ENCODE results near the gene CLUH. TPM values are rescaled to one million over a fixed set of nuclear protein-coding genes. Genes with fewer than 3 reads are reported as not detected.

CLUH gene
- total RNA-seq, 1 experiment from 2014 or later = 175 TPM

DNA sequence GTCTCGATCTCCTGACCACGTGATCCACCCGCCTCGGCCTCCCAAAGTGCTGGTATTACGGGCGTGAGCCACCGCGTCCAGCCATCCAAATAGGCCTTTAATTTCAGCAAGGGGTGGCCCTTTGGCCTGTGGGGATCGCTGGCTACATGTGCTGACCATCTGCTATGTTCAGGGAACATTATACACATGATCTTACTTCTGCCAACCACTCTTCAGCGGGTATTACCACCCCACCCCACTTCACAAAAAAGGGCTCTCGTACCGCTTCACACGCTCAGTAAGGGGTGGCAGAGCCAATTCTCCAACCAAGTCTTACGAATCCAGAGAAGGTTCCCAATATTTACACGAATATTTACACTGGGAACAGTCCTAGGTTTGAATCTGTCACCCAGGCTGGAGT lies 26.1 kb upstream of the CLUH start:
- H4K20me1 ChIP-seq (ENCODE audit: insufficient read depth) = no peaks in the 10 kb centered on the region
- POLR2A ChIA-PET = no interaction called here
- H3K4me3 ChIP-seq (replicated peaks in 1 of 2; ENCODE audit: low read depth in 1 of 2, low read length in 2 of 2) = no peak overlapping the region
- H3K4me1 ChIP-seq (ENCODE audit: control insufficient read depth in 1 of 2, insufficient read depth in 2 of 2, low read length in 2 of 2) = no peaks in the 10 kb centered on the region
- DNase-seq (ENCODE audit: low read depth, low spot score) = no peak
- H3K79me2 ChIP-seq (ENCODE audit: insufficient read depth, low read length) = no peaks in the 10 kb centered on the region
- no peak overlapping the region for H3K4me2 ChIP-seq (ENCODE audit: low read length)
- no peaks in the 10 kb centered on the region for H3K9me3 ChIP-seq (ENCODE audit: control insufficient read depth in 1 of 2, insufficient read depth in 1 of 2, low read depth in 1 of 2, low read length in 2 of 2)
- no peak for ATAC-seq
- no peak overlapping the region for H2AFZ ChIP-seq (ENCODE audit: low read depth, low read length, poor library complexity, severe bottlenecking)
- BruUV-seq (replicated peaks) = no TSS peak
- no peaks in the 10 kb centered on the region for H3K9me2 ChIP-seq (ENCODE audit: insufficient read depth)
- H3K9ac ChIP-seq (ENCODE audit: low read length) = no peak overlapping the region
- intact Hi-C loops (cut with micrococcal nuclease) = no loop called here
- H3K27me3 ChIP-seq (ENCODE audit: insufficient read depth, low read length) = 0 out of 2 replicates have a peak, but pooled peaks cover 4% of the 10 kb centered on the region
- TF ChIP-seq YY1 (IDR thresholded peaks at IDR 0.05; ENCODE audit: extremely low read depth, insufficient replicate concordance, low read depth, low read length) (no peak), FOSL1 (IDR thresholded peaks at IDR 0.05; ENCODE audit: low read depth) (no peak), ELF1 (IDR thresholded peaks at IDR 0.05; ENCODE audit: borderline replicate concordance, low read depth) (no peak), JUND (IDR thresholded peaks at IDR 0.05) (no peak), ZNF274 (IDR thresholded peaks at IDR 0.05; ENCODE audit: low read depth, low read length) (no peak), EGR1 (IDR thresholded peaks at IDR 0.05; ENCODE audit: low read depth) (no peak), POLR2A (IDR thresholded peaks at IDR 0.05; ENCODE audit: borderline replicate concordance, extremely low read depth, insufficient read depth, insufficient read length) (no peak), TCF7L2 (IDR thresholded peaks at IDR 0.05; ENCODE audit: borderline replicate concordance, extremely low read depth, insufficient read depth, insufficient read length) (no peak), SIN3A (IDR thresholded peaks at IDR 0.05; ENCODE audit: low read depth) (no peak), EZH2 (IDR thresholded peaks at IDR 0.05) (no peak), SP1 (IDR thresholded peaks at IDR 0.05; ENCODE audit: low read depth) (no peak), SRF (IDR thresholded peaks at IDR 0.05; ENCODE audit: low read depth) (no peak), ZFX (IDR thresholded peaks at IDR 0.05) (no peak), CEBPB (IDR thresholded peaks at IDR 0.05; ENCODE audit: low read depth) (no peak)
- TF ChIP-seq, protein P1, sequence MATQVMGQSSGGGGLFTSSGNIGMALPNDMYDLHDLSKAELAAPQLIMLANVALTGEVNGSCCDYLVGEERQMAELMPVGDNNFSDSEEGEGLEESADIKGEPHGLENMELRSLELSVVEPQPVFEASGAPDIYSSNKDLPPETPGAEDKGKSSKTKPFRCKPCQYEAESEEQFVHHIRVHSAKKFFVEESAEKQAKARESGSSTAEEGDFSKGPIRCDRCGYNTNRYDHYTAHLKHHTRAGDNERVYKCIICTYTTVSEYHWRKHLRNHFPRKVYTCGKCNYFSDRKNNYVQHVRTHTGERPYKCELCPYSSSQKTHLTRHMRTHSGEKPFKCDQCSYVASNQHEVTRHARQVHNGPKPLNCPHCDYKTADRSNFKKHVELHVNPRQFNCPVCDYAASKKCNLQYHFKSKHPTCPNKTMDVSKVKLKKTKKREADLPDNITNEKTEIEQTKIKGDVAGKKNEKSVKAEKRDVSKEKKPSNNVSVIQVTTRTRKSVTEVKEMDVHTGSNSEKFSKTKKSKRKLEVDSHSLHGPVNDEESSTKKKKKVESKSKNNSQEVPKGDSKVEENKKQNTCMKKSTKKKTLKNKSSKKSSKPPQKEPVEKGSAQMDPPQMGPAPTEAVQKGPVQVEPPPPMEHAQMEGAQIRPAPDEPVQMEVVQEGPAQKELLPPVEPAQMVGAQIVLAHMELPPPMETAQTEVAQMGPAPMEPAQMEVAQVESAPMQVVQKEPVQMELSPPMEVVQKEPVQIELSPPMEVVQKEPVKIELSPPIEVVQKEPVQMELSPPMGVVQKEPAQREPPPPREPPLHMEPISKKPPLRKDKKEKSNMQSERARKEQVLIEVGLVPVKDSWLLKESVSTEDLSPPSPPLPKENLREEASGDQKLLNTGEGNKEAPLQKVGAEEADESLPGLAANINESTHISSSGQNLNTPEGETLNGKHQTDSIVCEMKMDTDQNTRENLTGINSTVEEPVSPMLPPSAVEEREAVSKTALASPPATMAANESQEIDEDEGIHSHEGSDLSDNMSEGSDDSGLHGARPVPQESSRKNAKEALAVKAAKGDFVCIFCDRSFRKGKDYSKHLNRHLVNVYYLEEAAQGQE (IDR thresholded peaks at IDR 0.05; ENCODE audit: low read depth) = no peak
- TF ChIP-seq, protein P2, sequence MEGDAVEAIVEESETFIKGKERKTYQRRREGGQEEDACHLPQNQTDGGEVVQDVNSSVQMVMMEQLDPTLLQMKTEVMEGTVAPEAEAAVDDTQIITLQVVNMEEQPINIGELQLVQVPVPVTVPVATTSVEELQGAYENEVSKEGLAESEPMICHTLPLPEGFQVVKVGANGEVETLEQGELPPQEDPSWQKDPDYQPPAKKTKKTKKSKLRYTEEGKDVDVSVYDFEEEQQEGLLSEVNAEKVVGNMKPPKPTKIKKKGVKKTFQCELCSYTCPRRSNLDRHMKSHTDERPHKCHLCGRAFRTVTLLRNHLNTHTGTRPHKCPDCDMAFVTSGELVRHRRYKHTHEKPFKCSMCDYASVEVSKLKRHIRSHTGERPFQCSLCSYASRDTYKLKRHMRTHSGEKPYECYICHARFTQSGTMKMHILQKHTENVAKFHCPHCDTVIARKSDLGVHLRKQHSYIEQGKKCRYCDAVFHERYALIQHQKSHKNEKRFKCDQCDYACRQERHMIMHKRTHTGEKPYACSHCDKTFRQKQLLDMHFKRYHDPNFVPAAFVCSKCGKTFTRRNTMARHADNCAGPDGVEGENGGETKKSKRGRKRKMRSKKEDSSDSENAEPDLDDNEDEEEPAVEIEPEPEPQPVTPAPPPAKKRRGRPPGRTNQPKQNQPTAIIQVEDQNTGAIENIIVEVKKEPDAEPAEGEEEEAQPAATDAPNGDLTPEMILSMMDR (IDR thresholded peaks at IDR 0.05 in 2 of 3, conservative IDR thresholded peaks at IDR 0.05 in 1 of 3; ENCODE audit: borderline replicate concordance in 1 of 3, insufficient read depth in 1 of 3, low read depth in 2 of 3, low read length in 2 of 3) = no peak
- TF ChIP-seq, protein P3, sequence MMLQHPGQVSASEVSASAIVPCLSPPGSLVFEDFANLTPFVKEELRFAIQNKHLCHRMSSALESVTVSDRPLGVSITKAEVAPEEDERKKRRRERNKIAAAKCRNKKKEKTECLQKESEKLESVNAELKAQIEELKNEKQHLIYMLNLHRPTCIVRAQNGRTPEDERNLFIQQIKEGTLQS (IDR thresholded peaks at IDR 0.05) = no peak
- TF ChIP-seq, protein P4, sequence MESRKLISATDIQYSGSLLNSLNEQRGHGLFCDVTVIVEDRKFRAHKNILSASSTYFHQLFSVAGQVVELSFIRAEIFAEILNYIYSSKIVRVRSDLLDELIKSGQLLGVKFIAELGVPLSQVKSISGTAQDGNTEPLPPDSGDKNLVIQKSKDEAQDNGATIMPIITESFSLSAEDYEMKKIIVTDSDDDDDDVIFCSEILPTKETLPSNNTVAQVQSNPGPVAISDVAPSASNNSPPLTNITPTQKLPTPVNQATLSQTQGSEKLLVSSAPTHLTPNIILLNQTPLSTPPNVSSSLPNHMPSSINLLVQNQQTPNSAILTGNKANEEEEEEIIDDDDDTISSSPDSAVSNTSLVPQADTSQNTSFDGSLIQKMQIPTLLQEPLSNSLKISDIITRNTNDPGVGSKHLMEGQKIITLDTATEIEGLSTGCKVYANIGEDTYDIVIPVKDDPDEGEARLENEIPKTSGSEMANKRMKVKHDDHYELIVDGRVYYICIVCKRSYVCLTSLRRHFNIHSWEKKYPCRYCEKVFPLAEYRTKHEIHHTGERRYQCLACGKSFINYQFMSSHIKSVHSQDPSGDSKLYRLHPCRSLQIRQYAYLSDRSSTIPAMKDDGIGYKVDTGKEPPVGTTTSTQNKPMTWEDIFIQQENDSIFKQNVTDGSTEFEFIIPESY (IDR thresholded peaks at IDR 0.05; ENCODE audit: extremely low read depth, insufficient replicate concordance, low read length) = no peak
- no peak overlapping the region for H3K27ac ChIP-seq (ENCODE audit: low read depth, low read length)
- no peaks in the 10 kb centered on the region for H3K36me3 ChIP-seq (ENCODE audit: control insufficient read depth in 1 of 2, insufficient read depth in 2 of 2, low read length in 2 of 2)
- CTCF ChIA-PET = no interaction called here
- RAD21 ChIA-PET (ENCODE audit: low non-redundant PET in 1 of 2, low total read pairs in 2 of 2, uncharacterized antibody in 2 of 2, unreplicated experiment in 2 of 2) = no interaction called here

All from HCT116 (cell line).